Spleen (tissue), 11 donors: ENCODE data around the gene NMU. TPM values are rescaled to one million over a fixed set of nuclear protein-coding genes. Genes with fewer than 3 reads are reported as not detected.
"Not testable (repeated sequence)": the region's sequence is repeated elsewhere in the genome, so short reads cannot be mapped to it uniquely, and the experiment has no call there.

ENCODE experiments used
- DNase-seq: peaks from one replicate; pipeline ENCODE4 v3.0.0-alpha.2; 2020
- H3K27ac ChIP-seq, 8 donors: fragments of 200-600 bp; sonication (generic) in 7 of 8; 1 replicate in 4 of 8; 2 replicates in 4 of 8; pipeline versions ENCODE4 v1.5.0 to v1.8.0; 2016 to 2021; ENCODE audit warnings: inconsistent platforms in 4 of 8, mild to moderate bottlenecking in 4 of 8, moderate library complexity in 1 of 8
- H3K27me3 ChIP-seq, 7 donors: fragments of 200-600 bp; sonication (generic) in 6 of 7; replicated peaks in 1 of 7; 1 replicate in 4 of 7; 2 replicates in 3 of 7; pipeline versions ENCODE4 v1.5.0 to v1.8.0; 2016 to 2021; ENCODE audit warnings: inconsistent platforms in 3 of 7, mild to moderate bottlenecking in 1 of 7
- H3K36me3 ChIP-seq, 6 donors: fragments of 200-600 bp; sonication (generic) in 5 of 6; 1 replicate in 4 of 6; 2 replicates in 2 of 6; pipeline versions ENCODE4 v1.5.0 to v1.8.0; 2016 to 2021; ENCODE audit warnings: inconsistent platforms in 2 of 6
- H3K4me1 ChIP-seq, 6 donors: fragments of 200-600 bp; sonication (generic) in 5 of 6; 1 replicate in 3 of 6; 2 replicates in 3 of 6; pipeline versions ENCODE4 v1.5.0 to v1.8.0; 2016 to 2021; ENCODE audit warnings: inconsistent platforms in 3 of 6
- H3K4me3 ChIP-seq, 8 donors: fragments of 200-600 bp; sonication (generic) in 7 of 8; 1 replicate in 4 of 8; 2 replicates in 4 of 8; pipeline versions ENCODE4 v1.5.0 to v1.8.0; 2016 to 2021; ENCODE audit warnings: inconsistent platforms in 4 of 8, mild to moderate bottlenecking in 4 of 8, moderate library complexity in 2 of 8
- H3K9me3 ChIP-seq, 8 donors: fragments of 200-600 bp; sonication (generic) in 7 of 8; 1 replicate in 4 of 8; 2 replicates in 4 of 8; pipeline versions ENCODE4 v1.5.0 to v1.8.0; 2016 to 2021; ENCODE audit warnings: inconsistent platforms in 4 of 8
- POLR2A ChIP-seq, 3 donors: fragments of 450-650 bp; IDR thresholded peaks; one replicate each; pipeline ENCODE4 v1.5.1; 2017; ENCODE audit warnings: antibody characterized with exemption in 3 of 3, mild to moderate bottlenecking in 1 of 3
- POLR2AphosphoS5 ChIP-seq, 3 donors: sonication (generic); formaldehyde crosslinking; IDR thresholded peaks; one replicate each; pipeline ENCODE4 v1.5.1; 2017; ENCODE audit warnings: antibody characterized with exemption in 3 of 3
- WGBS, 5 donors: extraction: QIAGEN DNeasy Blood & Tissue Kit in 3 of 5; methylation state at CpG; one replicate each; pipeline versions ENCODE4 v1.1.5 to v1.1.7; 2013 to 2018; 5-methylcytosine and 5-hydroxymethylcytosine counted together
- intact Hi-C: fragments of 100-400 bp; cut with DNase I; formaldehyde crosslinking; loops from one replicate; pipeline ENCODE4 v1.15.0; 2023; ENCODE audit warnings: low total_unique reads
- polyA plus RNA-seq, 3 donors: library from polyadenylated mRNA; stranded (reverse); fragments of 200-250 nt; gene quantifications; one replicate each; pipeline ENCODE4 v1.2.1, GENCODE V29; 2013
- total RNA-seq, 7 donors: library from RNA; depleted of rRNA in 3 of 7; stranded (reverse); fragments of >200 nt in 3 of 7; fragmentation: NEBNext Ultra II Directional in 4 of 7; extraction: Animal tissue kit (Norgen Biotek cat#: 25700) in 4 of 7; gene quantifications; one replicate each; pipeline versions ENCODE4 v1.1.0 to v1.2.1, GENCODE V29; 2016 to 2021
- TF ChIP-seq, protein P1 (sequence below), 11 experiments: fragments of 200-600 bp in 7 of 11; fragments of 450-650 bp in 4 of 11; sonication (generic) in 4 of 11; IDR thresholded peaks in 8 of 11; conservative IDR thresholded peaks in 3 of 11; 1 replicate in 7 of 11; 2 replicates in 4 of 11; pipeline versions ENCODE4 v1.4.0 to v1.8.0; 2016 to 2021; ENCODE audit warnings: antibody characterized with exemption in 11 of 11, inconsistent platforms in 4 of 11, mild to moderate bottlenecking in 1 of 11
- donor health status: healthy with polysubstance abuse.
- donor health status: DM: no; HTN: no; CAD: no; lungs with moderate emphysema.
- donor health status: DM: no; HTN: no; CAD: no.
- donor health status: Bipolar disorder and iron deficiency.
- donor health status: healthy.
- donor health status: DM: no; HTN: no; CAD: no.
- donor health status: DM: yes; HTN: yes; CAD: no.

Gene NMU
- total and polyA plus RNA-seq, 10 donors = 0.09 to 1.2 TPM; not detected in 8

GRCh38 chr4:55560096-55560495 is 76.0 kb downstream of the NMU start:
- intact Hi-C loops = no loop called here
- H3K27ac ChIP-seq = no peak overlapping the region
- WGBS, 5 donors = 75 to 89% (median 86%) methylated on average over 3 of the region's 3 CpGs
- peaks cover 0 to 3% (median 0%) of the 10 kb centered on the region in 7 donors for H3K27me3 ChIP-seq
- H3K4me1 ChIP-seq = peaks cover 0 to 11% (median 4%) of the 10 kb centered on the region in 6 donors
- no peak overlapping the region for H3K4me3 ChIP-seq
- H3K36me3 ChIP-seq = no peaks in the 10 kb centered on the region
- TF ChIP-seq POLR2AphosphoS5 (IDR thresholded peaks at IDR 0.05) (no peak), POLR2A (IDR thresholded peaks at IDR 0.05) (no peak)
- TF ChIP-seq, protein P1, sequence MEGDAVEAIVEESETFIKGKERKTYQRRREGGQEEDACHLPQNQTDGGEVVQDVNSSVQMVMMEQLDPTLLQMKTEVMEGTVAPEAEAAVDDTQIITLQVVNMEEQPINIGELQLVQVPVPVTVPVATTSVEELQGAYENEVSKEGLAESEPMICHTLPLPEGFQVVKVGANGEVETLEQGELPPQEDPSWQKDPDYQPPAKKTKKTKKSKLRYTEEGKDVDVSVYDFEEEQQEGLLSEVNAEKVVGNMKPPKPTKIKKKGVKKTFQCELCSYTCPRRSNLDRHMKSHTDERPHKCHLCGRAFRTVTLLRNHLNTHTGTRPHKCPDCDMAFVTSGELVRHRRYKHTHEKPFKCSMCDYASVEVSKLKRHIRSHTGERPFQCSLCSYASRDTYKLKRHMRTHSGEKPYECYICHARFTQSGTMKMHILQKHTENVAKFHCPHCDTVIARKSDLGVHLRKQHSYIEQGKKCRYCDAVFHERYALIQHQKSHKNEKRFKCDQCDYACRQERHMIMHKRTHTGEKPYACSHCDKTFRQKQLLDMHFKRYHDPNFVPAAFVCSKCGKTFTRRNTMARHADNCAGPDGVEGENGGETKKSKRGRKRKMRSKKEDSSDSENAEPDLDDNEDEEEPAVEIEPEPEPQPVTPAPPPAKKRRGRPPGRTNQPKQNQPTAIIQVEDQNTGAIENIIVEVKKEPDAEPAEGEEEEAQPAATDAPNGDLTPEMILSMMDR (IDR thresholded peaks at IDR 0.05 in 8 of 11, conservative IDR thresholded peaks at IDR 0.05 in 3 of 11) = no peak
- DNase-seq = no peak
- no peaks in the 10 kb centered on the region for H3K9me3 ChIP-seq

DNA sequence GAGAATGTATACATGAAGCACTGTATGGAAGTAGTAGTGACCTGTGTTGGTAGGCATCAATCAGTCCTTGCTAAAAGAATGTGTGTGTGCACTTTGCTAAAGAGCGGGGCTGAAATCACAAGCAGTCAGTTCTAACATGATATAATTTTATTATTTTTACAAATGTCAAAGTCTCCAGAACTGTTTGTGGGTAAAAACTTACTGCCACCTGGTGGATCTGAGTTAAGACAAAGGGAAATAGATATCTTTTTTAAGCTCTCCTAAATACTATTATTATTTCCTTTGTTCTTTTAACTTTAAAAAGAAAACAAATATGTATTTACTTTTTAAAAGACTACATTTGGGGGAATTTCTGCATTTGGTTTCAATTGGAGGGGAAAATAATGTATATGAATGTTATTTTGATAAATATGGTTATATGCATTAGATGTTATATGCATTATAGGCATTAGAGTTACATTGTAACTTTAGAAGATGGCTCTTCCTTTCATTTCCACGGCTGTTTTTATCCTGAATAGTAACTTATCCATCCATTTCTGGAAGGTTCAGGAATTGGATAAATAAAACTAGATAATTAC is 81.6 kb downstream of the NMU start:
- TF ChIP-seq POLR2A (IDR thresholded peaks at IDR 0.05) = no peak
- TF ChIP-seq POLR2AphosphoS5 (IDR thresholded peaks at IDR 0.05) = no peak
- TF ChIP-seq, protein P1 (IDR thresholded peaks at IDR 0.05 in 8 of 11, conservative IDR thresholded peaks at IDR 0.05 in 3 of 11) = peak in 8 of 11 experiments; percentile 5 to 51 (median 34)
- peaks cover 0 to 12% (median 3%) of the 10 kb centered on the region in 6 donors for H3K4me1 ChIP-seq
- DNase-seq = no peak
- H3K9me3 ChIP-seq = no peaks in the 10 kb centered on the region
- no peak overlapping the region for H3K27ac ChIP-seq
- no peaks in the 10 kb centered on the region for H3K36me3 ChIP-seq
- no peak overlapping the region for H3K4me3 ChIP-seq
- 33 to 69% (median 48%) methylated on average over 2 of the region's 2 CpGs for WGBS, 5 donors
- H3K27me3 ChIP-seq = peaks cover 0 to 7% (median 0%) of the 10 kb centered on the region in 7 donors
- intact Hi-C loops = loop anchor here (5.0 kb wide), 1 partner anchor 207 kb away; the partner anchor contains the start of gene SRD5A3

GRCh38 chr4:55553441-55554201 is 82.5 kb downstream of the NMU start:
- Histone ChIP-seq H3K27ac (peak overlapping the region in 5 of 8 donors; percentile 26 to 58 (median 53)), H3K4me1 (peaks cover 0 to 12% (median 3%) of the 10 kb centered on the region in 6 donors), H3K9me3 (no peaks in the 10 kb centered on the region), H3K36me3 (no peaks in the 10 kb centered on the region), H3K27me3 (peaks cover 0 to 7% (median 0%) of the 10 kb centered on the region in 7 donors), H3K4me3 (peak overlapping the region in 6 of 8 donors; percentile 4 to 49 (median 16))
- WGBS, 5 donors = 68 to 80% (median 75%) methylated on average over 10 of the region's 10 CpGs
- DNase-seq = no peak
- TF ChIP-seq, protein P1 (IDR thresholded peaks at IDR 0.05 in 8 of 11, conservative IDR thresholded peaks at IDR 0.05 in 3 of 11) = no peak
- TF ChIP-seq POLR2AphosphoS5 (IDR thresholded peaks at IDR 0.05) (no peak), POLR2A (IDR thresholded peaks at IDR 0.05) (no peak)
- intact Hi-C loops = loop anchor here (5.0 kb wide), 1 partner anchor 206 kb away; the partner anchor contains the start of gene SRD5A3

- intact Hi-C loops = loop anchor here (5.0 kb wide), 1 partner anchor 205 kb away; the partner anchor contains the start of gene SRD5A3
- DNase-seq, H3K36me3 ChIP-seq, H3K9me3 ChIP-seq, H3K27me3 ChIP-seq, H3K4me3 ChIP-seq, H3K27ac ChIP-seq: not testable (repeated sequence)
- H3K4me1 ChIP-seq = peaks cover 5 to 26% (median 12%) of the 10 kb centered on the region in 6 donors
- WGBS, 5 donors = 82 to 91% (median 84%) methylated on average over 6 of the region's 6 CpGs
Observed at GRCh38 chr4:55551964-55552363, 84.1 kb downstream of the NMU start.
